Left lung (tissue), 10 donors: ENCODE measurements around the gene PML. TPM values are rescaled to one million over a fixed set of nuclear protein-coding genes. Genes with fewer than 3 reads are reported as not detected.
"Not testable (repeated sequence)": the region's sequence is repeated elsewhere in the genome, so short reads cannot be mapped to it uniquely, and the experiment has no call there.

ENCODE experiments used
- ATAC-seq: fragments of 200-7000 bp; cut with Tn5 transposase; one replicate; pipeline ENCODE4 v1.9.1; 2020; ENCODE audit warnings: moderate library complexity
- DNase-seq, 4 donors: peaks; one replicate each; pipeline ENCODE4 v3.0.0-alpha.2; 2013 to 2020
- H3K27ac ChIP-seq, 2 donors: fragments of 200-600 bp; sonication (generic) in 1 of 2; one replicate each; pipeline versions ENCODE4 v1.5.0 to v1.8.0; 2020 to 2021
- H3K27me3 ChIP-seq, 2 donors: fragments of 200-600 bp; sonication (generic) in 1 of 2; one replicate each; pipeline versions ENCODE4 v1.5.0 to v1.8.0; 2020 to 2021
- H3K36me3 ChIP-seq, 2 donors: fragments of 200-600 bp; sonication (generic) in 1 of 2; one replicate each; pipeline versions ENCODE4 v1.5.0 to v1.8.0; 2020 to 2021
- H3K4me1 ChIP-seq, 2 donors: fragments of 200-600 bp; one replicate each; pipeline ENCODE4 v1.8.0; 2021
- H3K4me3 ChIP-seq, 2 donors: fragments of 200-600 bp; sonication (generic) in 1 of 2; one replicate each; pipeline versions ENCODE4 v1.5.0 to v1.8.0; 2020 to 2021; ENCODE audit warnings: mild to moderate bottlenecking in 1 of 2
- H3K9me3 ChIP-seq, 2 donors: fragments of 200-600 bp; sonication (generic) in 1 of 2; one replicate each; pipeline versions ENCODE4 v1.5.0 to v1.8.0; 2020 to 2021
- CTCF ChIP-seq, 2 donors: fragments of 200-600 bp; sonication (generic) in 1 of 2; IDR thresholded peaks; one replicate each; pipeline versions ENCODE4 v1.5.0 to v1.8.0; 2021; ENCODE audit warnings: antibody characterized with exemption in 2 of 2
- intact Hi-C, 2 donors: fragments of 100-400 bp; cut with DNase I; formaldehyde crosslinking; loops; one replicate each; pipeline versions ENCODE4 v1.11.2 to v1.14.2; 2022
- polyA plus RNA-seq, 6 donors: library from polyadenylated mRNA; unstranded; fragments of 120-200 nt; gene quantifications; one replicate each; pipeline ENCODE4 v1.2.1, GENCODE V29; 2013; ENCODE audit not compliant: insufficient read length in 6 of 6
- total RNA-seq, 2 donors: library from RNA; stranded (reverse); fragmentation: NEBNext Ultra II Directional; extraction: Animal tissue kit (Norgen Biotek cat#: 25700); gene quantifications; one replicate each; pipeline ENCODE4 v1.2.1, GENCODE V29; 2021
- donor health status: DM: no; HTN: yes; CAD: no.
- donor health status: DM: no; HTN: no; CAD: no.

Gene PML
- total and polyA plus RNA-seq, 8 donors, result 41.8 to 75.2 (median 48.9) TPM

DNA sequence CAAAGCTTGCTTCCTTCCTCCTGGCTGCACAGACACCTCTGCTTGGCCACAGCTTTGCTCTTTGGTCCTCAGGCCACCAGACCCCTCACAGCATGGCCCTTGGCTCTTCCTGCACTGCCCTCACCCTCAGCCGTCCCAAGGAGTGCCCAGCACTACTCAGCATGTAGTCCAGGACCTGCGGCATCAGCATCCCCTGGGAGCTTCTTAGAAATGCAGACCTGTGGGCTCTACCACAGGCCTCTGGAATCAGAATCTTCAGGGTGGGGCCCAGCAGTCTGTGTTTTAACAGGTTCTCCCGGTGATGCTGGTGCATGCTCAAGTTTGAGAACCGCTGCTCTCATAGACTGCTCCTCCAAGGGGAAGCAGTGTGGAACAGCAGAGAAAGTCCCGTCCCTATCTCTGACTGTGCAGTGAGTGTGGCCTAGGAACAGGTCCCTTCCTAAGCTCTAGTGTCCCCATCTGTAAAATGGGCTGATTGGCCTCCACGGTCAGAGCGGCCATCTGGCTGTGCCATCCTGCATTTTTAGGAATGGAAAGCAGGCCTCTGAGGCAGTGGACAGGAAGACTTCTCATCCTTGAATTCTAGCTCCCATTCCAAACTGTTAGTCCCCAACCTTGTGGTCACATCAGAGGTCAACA, 51.2 kb downstream of the PML start:
- ATAC-seq (no peak), DNase-seq (no peak)
- H3K4me1 ChIP-seq, result peaks cover 14 to 41% of the 10 kb centered on the region in 2 donors
- intact Hi-C loops, result no loop called here
- no peaks in the 10 kb centered on the region for H3K27me3 ChIP-seq
- H3K36me3 ChIP-seq, result peaks cover 0 to 44% of the 10 kb centered on the region in 2 donors
- no peak overlapping the region for H3K4me3 ChIP-seq
- H3K9me3 ChIP-seq, result no peaks in the 10 kb centered on the region
- H3K27ac ChIP-seq, result no peak overlapping the region
- no peak for TF ChIP-seq CTCF (IDR thresholded peaks at IDR 0.05)

GRCh38 chr15:74046275-74046674, 51.8 kb downstream of the PML start:
- intact Hi-C loops, result no loop called here
- Histone ChIP-seq H3K9me3 (no peaks in the 10 kb centered on the region), H3K36me3 (peaks cover 0 to 40% of the 10 kb centered on the region in 2 donors), H3K27me3 (no peaks in the 10 kb centered on the region), H3K27ac (no peak overlapping the region), H3K4me1 (peaks cover 16 to 41% of the 10 kb centered on the region in 2 donors), H3K4me3 (no peak overlapping the region)
- TF ChIP-seq CTCF (IDR thresholded peaks at IDR 0.05), result no peak
- no peak for ATAC-seq
- no peak for DNase-seq

- peak overlapping the region; percentile 77 to 91 for H3K27ac ChIP-seq
- no peak for DNase-seq
- intact Hi-C loops, result loop anchor here in 1 of 2 donors (10.0 kb wide), 1 partner anchor 265 kb away; no protein-coding TSS in a partner anchor
- H3K9me3 ChIP-seq, result no peaks in the 10 kb centered on the region
- no peak for ATAC-seq
- no peak for TF ChIP-seq CTCF (IDR thresholded peaks at IDR 0.05)
- H3K4me1 ChIP-seq, result peaks cover 17 to 50% of the 10 kb centered on the region in 2 donors
- H3K36me3 ChIP-seq, result peaks cover 0 to 3% of the 10 kb centered on the region in 2 donors
- H3K4me3 ChIP-seq, result no peak overlapping the region
- H3K27me3 ChIP-seq, result no peaks in the 10 kb centered on the region
These were observed 55.6 kb downstream of the PML start for GRCh38 chr15:74050127-74050526.

GRCh38 chr15:74050556-74051234, 56.2 kb downstream of the PML start:
- peak overlapping the region; percentile 77 to 91 for H3K27ac ChIP-seq
- no peaks in the 10 kb centered on the region for H3K27me3 ChIP-seq
- intact Hi-C loops, result loop anchor here in 1 of 2 donors (10.0 kb wide), 1 partner anchor 264 kb away; no protein-coding TSS in a partner anchor
- no peak for TF ChIP-seq CTCF (IDR thresholded peaks at IDR 0.05)
- H3K9me3 ChIP-seq, result no peaks in the 10 kb centered on the region
- H3K4me1 ChIP-seq, result peaks cover 17 to 50% of the 10 kb centered on the region in 2 donors
- no peaks in the 10 kb centered on the region for H3K36me3 ChIP-seq
- peak; percentile 7 for ATAC-seq
- no peak for DNase-seq
- no peak overlapping the region for H3K4me3 ChIP-seq

- intact Hi-C loops, result loop anchor here in 1 of 2 donors (10.0 kb wide), 1 partner anchor 262 kb away; no protein-coding TSS in a partner anchor
- not testable (repeated sequence) for DNase-seq, H3K27me3 ChIP-seq, H3K9me3 ChIP-seq, H3K4me3 ChIP-seq, H3K36me3 ChIP-seq, ATAC-seq
- peak overlapping the region; percentile 77 to 91 for H3K27ac ChIP-seq
- peaks cover 17 to 48% of the 10 kb centered on the region in 2 donors for H3K4me1 ChIP-seq
These were observed 58.0 kb downstream of the PML start for GRCh38 chr15:74052271-74053260.
